A673 (cell line): ENCODE measurements around the gene PLTP.

Experiments
- CTCF ChIP-seq: fragments of 300-800, 200-600 bp; sonication (generic); conservative IDR thresholded peaks from 2 replicates; pipeline ENCODE4 v1.5.1; 2017; ENCODE audit warnings: low read depth, mild to moderate bottlenecking, antibody characterized with exemption, low read length, moderate library complexity, mixed read lengths
- EZH2 ChIP-seq: fragments of 200-600 bp; sonication (generic); IDR thresholded peaks from 2 replicates; pipeline ENCODE4 v1.6.1; 2017; ENCODE audit warnings: borderline replicate concordance, low read depth, mild to moderate bottlenecking, mixed read lengths, antibody characterized with exemption, low read length; ENCODE audit not compliant: poor library complexity, severe bottlenecking

DNA sequence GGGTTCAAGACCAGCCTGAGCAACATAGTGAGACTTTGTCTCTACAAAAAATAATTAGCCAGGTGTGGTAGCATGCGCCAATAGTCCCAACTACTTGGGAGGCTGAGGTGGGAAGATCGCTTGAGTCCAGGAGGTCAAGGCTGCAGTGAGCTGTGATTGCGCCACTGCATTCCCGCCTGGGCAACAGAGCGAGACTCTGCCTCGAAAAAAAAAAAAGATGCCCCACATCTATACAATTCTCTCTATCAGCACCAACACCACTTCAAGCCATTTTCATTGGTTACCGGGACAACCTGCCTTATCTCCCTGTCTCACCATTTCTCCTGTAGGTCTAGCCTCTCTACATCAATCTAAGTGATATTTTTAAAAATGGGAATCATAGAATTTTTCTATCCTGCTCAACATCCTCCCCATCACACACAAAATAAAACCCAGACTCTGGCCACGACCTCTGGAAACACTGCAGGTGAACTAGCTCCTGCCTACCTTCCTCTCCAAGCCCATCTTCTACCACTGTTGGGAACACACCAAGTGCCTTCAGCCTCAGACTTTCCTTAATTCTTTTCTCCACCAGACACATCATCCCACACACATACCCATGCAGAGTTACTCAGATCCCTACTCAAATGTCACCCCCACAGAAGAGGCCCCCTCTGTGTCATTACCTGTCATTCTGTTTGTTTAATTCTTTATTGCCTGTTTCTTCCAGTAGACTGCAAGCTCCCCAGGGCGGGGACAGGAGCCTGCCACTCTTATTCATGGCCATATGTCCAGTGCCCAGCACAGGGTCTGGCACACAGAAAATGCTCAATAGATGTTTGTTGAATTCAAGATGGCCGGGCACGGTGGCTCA, 9.6 kb upstream of the PLTP start:
- TF ChIP-seq CTCF: no peak
- TF ChIP-seq EZH2: no peak
